ENCODE measurements around the gene LRIG1. TPM values are rescaled to one million over a fixed set of nuclear protein-coding genes. Genes with fewer than 3 reads are reported as not detected.

The LRIG1 gene
- total RNA-seq, 3 donors from 2014 or later = 66.1 to 227 (median 131) TPM

- DNase-seq (ENCODE audit: low spot score in 2 of 2) = no peak
- intact Hi-C loops (cut with DNase I; ENCODE audit: low total_unique reads) = no loop called here
These were observed 17.8 kb downstream of the LRIG1 start for GRCh38 chr3:66483006-66483405.

DNA sequence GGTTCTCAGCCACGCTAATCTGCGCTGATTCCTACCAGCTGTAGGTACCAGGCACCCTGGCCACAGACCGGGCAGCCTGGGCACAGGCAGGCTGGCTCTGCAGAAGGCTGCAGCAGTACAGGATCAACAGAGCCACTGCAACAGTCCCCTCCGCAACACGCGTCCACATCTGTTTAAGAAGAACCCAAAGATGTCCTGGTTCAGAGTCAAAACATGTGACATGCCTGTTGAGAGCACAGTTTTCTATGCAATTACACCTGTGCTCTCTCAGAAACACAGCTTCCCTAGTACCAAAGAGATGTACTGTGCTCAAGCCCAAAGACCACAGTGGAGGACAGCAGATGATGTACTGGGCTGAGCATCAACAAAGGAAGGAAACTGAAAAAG lies 18.8 kb downstream of the LRIG1 start:
- Histone ChIP-seq H3K9me3 (no peaks in the 10 kb centered on the region), H3K36me3 (no peaks in the 10 kb centered on the region), H3K4me1 (peaks cover 15 to 43% of the 10 kb centered on the region in 2 donors), H3K4me3 (peak overlapping the region in 1 of 3 donors; percentile 17), H3K27me3 (no peaks in the 10 kb centered on the region), H3K27ac (peak overlapping the region; percentile 67 to 81)
- intact Hi-C loops (cut with DNase I; ENCODE audit: low total_unique reads) = no loop called here
- TF ChIP-seq POLR2A (IDR thresholded peaks at IDR 0.05) (no peak), POLR2AphosphoS5 (IDR thresholded peaks at IDR 0.05) (no peak)
- TF ChIP-seq, protein P1, sequence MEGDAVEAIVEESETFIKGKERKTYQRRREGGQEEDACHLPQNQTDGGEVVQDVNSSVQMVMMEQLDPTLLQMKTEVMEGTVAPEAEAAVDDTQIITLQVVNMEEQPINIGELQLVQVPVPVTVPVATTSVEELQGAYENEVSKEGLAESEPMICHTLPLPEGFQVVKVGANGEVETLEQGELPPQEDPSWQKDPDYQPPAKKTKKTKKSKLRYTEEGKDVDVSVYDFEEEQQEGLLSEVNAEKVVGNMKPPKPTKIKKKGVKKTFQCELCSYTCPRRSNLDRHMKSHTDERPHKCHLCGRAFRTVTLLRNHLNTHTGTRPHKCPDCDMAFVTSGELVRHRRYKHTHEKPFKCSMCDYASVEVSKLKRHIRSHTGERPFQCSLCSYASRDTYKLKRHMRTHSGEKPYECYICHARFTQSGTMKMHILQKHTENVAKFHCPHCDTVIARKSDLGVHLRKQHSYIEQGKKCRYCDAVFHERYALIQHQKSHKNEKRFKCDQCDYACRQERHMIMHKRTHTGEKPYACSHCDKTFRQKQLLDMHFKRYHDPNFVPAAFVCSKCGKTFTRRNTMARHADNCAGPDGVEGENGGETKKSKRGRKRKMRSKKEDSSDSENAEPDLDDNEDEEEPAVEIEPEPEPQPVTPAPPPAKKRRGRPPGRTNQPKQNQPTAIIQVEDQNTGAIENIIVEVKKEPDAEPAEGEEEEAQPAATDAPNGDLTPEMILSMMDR (IDR thresholded peaks at IDR 0.05) = no peak
- no peak for DNase-seq (ENCODE audit: low spot score in 2 of 2)

More at GRCh38 chr3:66483006-66483405, 17.8 kb downstream of the LRIG1 start:
- TF ChIP-seq POLR2A (IDR thresholded peaks at IDR 0.05) = no peak
- no peak for TF ChIP-seq POLR2AphosphoS5 (IDR thresholded peaks at IDR 0.05)
- TF ChIP-seq, protein P1 (IDR thresholded peaks at IDR 0.05) = no peak
- H3K36me3 ChIP-seq = no peaks in the 10 kb centered on the region
- H3K9me3 ChIP-seq = no peaks in the 10 kb centered on the region
- no peaks in the 10 kb centered on the region for H3K27me3 ChIP-seq
- peaks cover 15 to 46% of the 10 kb centered on the region in 2 donors for H3K4me1 ChIP-seq
- H3K27ac ChIP-seq = peak overlapping the region; percentile 81 to 84
- no peak overlapping the region for H3K4me3 ChIP-seq

DNA sequence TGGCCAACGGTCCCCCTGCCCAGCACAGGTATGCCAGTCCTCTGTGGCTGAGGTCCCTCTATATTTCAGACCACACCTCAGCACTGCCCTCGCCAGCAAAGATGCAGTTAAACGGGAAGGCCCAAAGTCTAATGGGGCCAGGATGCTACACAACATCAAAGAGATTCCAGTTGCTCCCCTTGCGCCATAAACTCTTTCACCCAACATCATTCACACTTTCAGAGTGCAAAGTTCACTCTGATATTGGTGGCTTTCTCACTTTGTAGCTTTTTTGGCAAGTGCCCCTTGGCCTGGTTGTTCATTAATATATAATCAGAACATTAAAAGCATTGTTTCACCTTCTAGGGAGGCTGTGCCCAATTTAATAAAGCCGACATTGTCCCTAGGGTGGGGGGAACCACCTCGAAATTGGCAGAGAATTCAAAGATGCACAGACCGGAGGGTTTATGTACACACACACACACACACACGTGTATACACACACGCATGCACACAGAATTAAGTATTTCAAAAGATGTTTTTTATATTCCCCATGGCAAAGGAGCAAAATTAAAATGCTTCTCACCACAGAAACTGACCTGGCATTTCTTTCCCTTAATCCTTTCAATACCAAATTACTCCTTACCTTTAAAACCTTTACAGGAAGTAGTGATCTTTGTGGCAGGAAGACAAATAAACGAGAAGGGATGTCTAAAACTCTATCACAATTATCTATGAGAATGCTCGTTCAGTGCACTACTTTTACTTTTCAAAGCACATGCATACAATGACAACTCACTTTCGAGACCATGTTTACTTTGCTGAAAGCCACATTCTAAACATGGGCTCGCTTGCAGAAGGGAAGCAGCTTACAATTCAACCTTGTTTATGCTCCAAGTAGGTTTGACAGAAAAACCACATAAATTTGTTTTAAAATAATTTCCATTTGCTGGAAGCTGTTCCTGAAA lies 19.5 kb downstream of the LRIG1 start:
- peaks cover 13 to 38% of the 10 kb centered on the region in 2 donors for H3K4me1 ChIP-seq
- no peaks in the 10 kb centered on the region for H3K36me3 ChIP-seq
- H3K27ac ChIP-seq = peak overlapping the region; percentile 67 to 81
- peak overlapping the region in 1 of 3 donors; percentile 17 for H3K4me3 ChIP-seq
- DNase-seq (ENCODE audit: low spot score in 2 of 2) = no peak
- intact Hi-C loops (cut with DNase I; ENCODE audit: low total_unique reads) = no loop called here
- no peaks in the 10 kb centered on the region for H3K9me3 ChIP-seq
- H3K27me3 ChIP-seq = no peaks in the 10 kb centered on the region
- TF ChIP-seq POLR2A (IDR thresholded peaks at IDR 0.05) (no peak), POLR2AphosphoS5 (IDR thresholded peaks at IDR 0.05) (no peak)
- TF ChIP-seq, protein P1 (IDR thresholded peaks at IDR 0.05) = no peak

- Histone ChIP-seq H3K27me3 (no peaks in the 10 kb centered on the region), H3K9me3 (no peaks in the 10 kb centered on the region), H3K4me3 (no peak overlapping the region), H3K4me1 (peaks cover 13 to 32% of the 10 kb centered on the region in 2 donors), H3K36me3 (no peaks in the 10 kb centered on the region), H3K27ac (peak overlapping the region; percentile 67 to 81)
- no peak for TF ChIP-seq POLR2A (IDR thresholded peaks at IDR 0.05)
- TF ChIP-seq, protein P1 (IDR thresholded peaks at IDR 0.05) = no peak
- no peak for TF ChIP-seq POLR2AphosphoS5 (IDR thresholded peaks at IDR 0.05)
- intact Hi-C loops (cut with DNase I; ENCODE audit: low total_unique reads) = no loop called here
- no peak for DNase-seq (ENCODE audit: low spot score in 2 of 2)
These were observed 20.2 kb downstream of the LRIG1 start for GRCh38 chr3:66480666-66481065.

DNA sequence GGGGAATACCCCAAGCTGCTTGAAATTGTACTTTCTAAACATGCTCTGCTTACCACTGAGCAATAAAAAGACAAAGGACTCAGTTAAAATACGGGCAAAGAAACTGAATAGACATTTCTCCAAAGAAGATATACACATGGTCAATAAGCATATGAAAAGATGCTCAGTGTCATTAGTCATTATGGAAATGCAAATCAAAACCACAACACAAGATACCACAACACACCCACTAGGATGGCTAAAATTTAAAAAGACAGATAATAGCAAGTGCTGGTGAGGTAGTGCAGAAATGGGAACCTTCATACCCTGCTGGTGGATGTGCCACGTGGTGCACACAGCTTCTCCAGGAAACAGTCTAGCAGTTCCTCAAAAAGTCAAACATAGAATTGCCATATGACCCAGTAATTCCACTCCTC lies 21.3 kb downstream of the LRIG1 start:
- Histone ChIP-seq H3K27me3 (no peaks in the 10 kb centered on the region), H3K4me3 (no peak overlapping the region), H3K4me1 (peaks cover 13 to 32% of the 10 kb centered on the region in 2 donors), H3K36me3 (no peaks in the 10 kb centered on the region), H3K27ac (peak overlapping the region in 1 of 2 donors; percentile 81), H3K9me3 (no peaks in the 10 kb centered on the region)
- intact Hi-C loops (cut with DNase I; ENCODE audit: low total_unique reads) = no loop called here
- DNase-seq (ENCODE audit: low spot score in 2 of 2) = no peak
- no peak for TF ChIP-seq POLR2A (IDR thresholded peaks at IDR 0.05)
- no peak for TF ChIP-seq POLR2AphosphoS5 (IDR thresholded peaks at IDR 0.05)
- TF ChIP-seq, protein P1 (IDR thresholded peaks at IDR 0.05) = no peak

All from breast epithelium (tissue), 4 donors.